CD14-positive monocyte (primary cell): Measurements from ENCODE around the gene VPS33B. TPM values are rescaled to one million over a fixed set of nuclear protein-coding genes. Genes with fewer than 3 reads are reported as not detected.

Experiments used
- DNase-seq, 3 donors: peaks; one replicate each; pipeline ENCODE4 v3.0.0-alpha.2; 2011 to 2022
- H2AFZ ChIP-seq: 2 replicates; pipeline ENCODE4 v1.6.0; 2012; ENCODE audit warnings: mild to moderate bottlenecking, low read depth, low read length, inconsistent platforms; ENCODE audit not compliant: insufficient read depth, poor library complexity, severe bottlenecking
- H3K27ac ChIP-seq, 2 donors: 1 replicate in 1 of 2; 2 replicates in 1 of 2; pipeline ENCODE4 v1.5.1; 2012 to 2013; ENCODE audit warnings: low read length in 2 of 2, control low read depth in 1 of 2, inconsistent platforms in 1 of 2, low read depth in 1 of 2, mild to moderate bottlenecking in 1 of 2
- H3K27me3 ChIP-seq, 2 donors: one replicate each; pipeline versions ENCODE4 v1.6.0 to v1.6.1; 2011 to 2013; ENCODE audit warnings: low read length in 2 of 2; ENCODE audit not compliant: control insufficient read depth in 2 of 2, insufficient read depth in 2 of 2
- H3K36me3 ChIP-seq, 2 donors: replicated peaks in 1 of 2; 1 replicate in 1 of 2; 2 replicates in 1 of 2; pipeline versions ENCODE4 v1.5.1 to v1.6.1; 2012 to 2013; ENCODE audit warnings: low read length in 2 of 2, control low read depth in 1 of 2, inconsistent platforms in 1 of 2, mild to moderate bottlenecking in 1 of 2; ENCODE audit not compliant: insufficient read depth in 2 of 2, control insufficient read depth in 1 of 2
- H3K4me1 ChIP-seq, 2 donors: 1 replicate in 1 of 2; 2 replicates in 1 of 2; pipeline versions ENCODE4 v1.5.1 to v1.6.1; 2012 to 2013; ENCODE audit warnings: low read length in 2 of 2, control low read depth in 1 of 2, inconsistent platforms in 1 of 2, mild to moderate bottlenecking in 1 of 2, moderate library complexity in 1 of 2; ENCODE audit not compliant: insufficient read depth in 2 of 2, control insufficient read depth in 1 of 2
- H3K4me2 ChIP-seq: replicated peaks from 2 replicates; pipeline ENCODE3; 2012; ENCODE audit warnings: low read length, moderate library complexity, mild to moderate bottlenecking; ENCODE audit not compliant: poor library complexity, severe bottlenecking; ENCODE audit errors: extremely low read depth
- H3K4me3 ChIP-seq, 3 experiments: fragments of 200-600 bp in 1 of 3; sonication (generic) in 1 of 3; replicated peaks in 1 of 3; 1 replicate in 2 of 3; 2 replicates in 1 of 3; pipeline ENCODE4 v1.5.1; 2011 to 2013; ENCODE audit warnings: low read length in 3 of 3, mild to moderate bottlenecking in 3 of 3, control low read depth in 2 of 3, low read depth in 2 of 3, inconsistent platforms in 1 of 3, moderate library complexity in 1 of 3
- H3K79me2 ChIP-seq: 2 replicates; pipeline ENCODE4 v1.6.0; 2012; ENCODE audit warnings: mild to moderate bottlenecking, control low read depth, inconsistent platforms, low read length, moderate library complexity; ENCODE audit not compliant: insufficient read depth
- H3K9ac ChIP-seq: 2 replicates; pipeline ENCODE4 v1.6.0; 2017; ENCODE audit warnings: low read length, mild to moderate bottlenecking; ENCODE audit not compliant: insufficient read depth, poor library complexity, severe bottlenecking
- H3K9me3 ChIP-seq, 2 donors: replicated peaks in 1 of 2; 1 replicate in 1 of 2; 2 replicates in 1 of 2; pipeline versions ENCODE4 v1.5.1 to v1.6.1; 2012 to 2013; ENCODE audit warnings: low read length in 2 of 2, control low read depth in 1 of 2; ENCODE audit not compliant: control insufficient read depth in 1 of 2, insufficient read depth in 1 of 2
- H4K20me1 ChIP-seq: 2 replicates; pipeline ENCODE4 v1.6.0; 2012; ENCODE audit warnings: mild to moderate bottlenecking, low read length, control low read depth, moderate library complexity; ENCODE audit not compliant: insufficient read depth
- H3K27ac Mint-ChIP-seq, 7 donors: one replicate each; pipeline ENCODE4 v1.8.0; 2020; ENCODE audit warnings: mild to moderate bottlenecking in 7 of 7, mixed read lengths in 7 of 7, moderate library complexity in 6 of 7, inconsistent platforms in 2 of 7
- H3K27me3 Mint-ChIP-seq, 3 donors: one replicate each; pipeline ENCODE4 v1.8.0; 2021 to 2022; ENCODE audit warnings: low read depth in 3 of 3, mild to moderate bottlenecking in 3 of 3, mixed read lengths in 3 of 3, moderate library complexity in 3 of 3, inconsistent platforms in 1 of 3
- H3K36me3 Mint-ChIP-seq, 2 donors: one replicate each; pipeline ENCODE4 v1.8.0; 2020; ENCODE audit warnings: mixed read lengths in 2 of 2, inconsistent platforms in 1 of 2, mild to moderate bottlenecking in 1 of 2
- H3K4me1 Mint-ChIP-seq: one replicate; pipeline ENCODE4 v1.8.0; 2020; ENCODE audit warnings: mild to moderate bottlenecking, mixed read lengths
- H3K4me3 Mint-ChIP-seq, 2 donors: one replicate each; pipeline ENCODE4 v1.8.0; 2020; ENCODE audit warnings: mild to moderate bottlenecking in 2 of 2, mixed read lengths in 2 of 2, moderate library complexity in 1 of 2
- H3K9me3 Mint-ChIP-seq, 7 donors: one replicate each; pipeline ENCODE4 v1.8.0; 2020 to 2022; ENCODE audit warnings: mixed read lengths in 7 of 7, mild to moderate bottlenecking in 6 of 7, moderate library complexity in 6 of 7, inconsistent platforms in 2 of 7
- CTCF ChIP-seq: fragments of 200-600 bp; IDR thresholded peaks from one replicate; pipeline ENCODE4 v1.8.0; 2022; ENCODE audit warnings: antibody characterized with exemption, mild to moderate bottlenecking
- WGBS: methylation state at CpG from one replicate; pipeline ENCODE4 v1.1.5; 2013; ENCODE audit warnings: missing lambda C conversion rate; ENCODE audit not compliant: insufficient coverage; 5-methylcytosine and 5-hydroxymethylcytosine counted together
- intact Hi-C, 2 donors: fragments of 100-400 bp; cut with micrococcal nuclease; formaldehyde crosslinking; loops; one replicate each; pipeline versions ENCODE4 v1.15.0 to v1.15.1; 2023
- polyA plus RNA-seq, 3 donors: library from polyadenylated mRNA; depleted of rRNA in 1 of 3; unstranded in 2 of 3; stranded (reverse) in 1 of 3; fragments of 300-500 nt in 2 of 3; fragments of >200 nt in 1 of 3; fragmentation: Illumina TruSeq in 2 of 3; gene quantifications; 1 replicate in 2 of 3; 2 replicates in 1 of 3; pipeline ENCODE4 v1.2.3, GENCODE V29; 2012 to 2021

VPS33B gene
- polyA plus RNA-seq, 3 donors = 4.0 to 16.9 (median 4.8) TPM

GRCh38 chr15:90967206-90967605 lies 55.2 kb downstream of the VPS33B start:
- Mint-ChIP-seq H3K4me1 (no peaks in the 10 kb centered on the region), H3K27ac (no peak overlapping the region), H3K36me3 (peaks cover 67 to 78% of the 10 kb centered on the region in 2 donors), H3K27me3 (no peaks in the 10 kb centered on the region), H3K4me3 (no peak overlapping the region), H3K9me3 (no peaks in the 10 kb centered on the region)
- 100% methylated on average over 2 of the region's 5 CpGs for WGBS
- Histone ChIP-seq H2AFZ (no peak overlapping the region), H4K20me1 (no peaks in the 10 kb centered on the region), H3K9me3 (no peaks in the 10 kb centered on the region), H3K4me1 (no peaks in the 10 kb centered on the region), H3K4me3 (no peak overlapping the region), H3K36me3 (peaks cover 47 to 93% of the 10 kb centered on the region in 2 donors), H3K27ac (no peak overlapping the region), H3K9ac (no peak overlapping the region), H3K79me2 (no peaks in the 10 kb centered on the region), H3K4me2 (no peak overlapping the region), H3K27me3 (no peaks in the 10 kb centered on the region)
- intact Hi-C loops = no loop called here
- no peak for TF ChIP-seq CTCF
- DNase-seq = no peak

- no peak for TF ChIP-seq CTCF
- Mint-ChIP-seq H3K36me3 (peaks cover 77 to 88% of the 10 kb centered on the region in 2 donors), H3K4me3 (no peak overlapping the region), H3K4me1 (no peaks in the 10 kb centered on the region), H3K27ac (peak overlapping the region in 1 of 7 donors; percentile 55), H3K27me3 (no peaks in the 10 kb centered on the region), H3K9me3 (no peaks in the 10 kb centered on the region)
- H3K27ac ChIP-seq = no peak overlapping the region
- no peak overlapping the region for H2AFZ ChIP-seq
- peaks cover 56 to 98% of the 10 kb centered on the region in 2 donors for H3K36me3 ChIP-seq
- H4K20me1 ChIP-seq = no peaks in the 10 kb centered on the region
- no peak for DNase-seq
- H3K4me3 ChIP-seq = no peak overlapping the region
- no CpG with 5 or more reads among the region's 9 CpGs for WGBS
- no peaks in the 10 kb centered on the region for H3K27me3 ChIP-seq
- no peaks in the 10 kb centered on the region for H3K79me2 ChIP-seq
- no peak overlapping the region for H3K9ac ChIP-seq
- intact Hi-C loops = no loop called here
- H3K9me3 ChIP-seq = no peaks in the 10 kb centered on the region
- H3K4me2 ChIP-seq = no peak overlapping the region
- no peaks in the 10 kb centered on the region for H3K4me1 ChIP-seq
Measured at GRCh38 chr15:90966262-90966661, 56.1 kb downstream of the VPS33B start.
